Duodenal mucosa (tissue), 2 donors: ENCODE results near the gene METTL27.

Experiments used
- H3K27ac ChIP-seq: one replicate; pipeline ENCODE4 v1.7.0; 2013; ENCODE audit warnings: low read depth, low read length
- H3K27me3 ChIP-seq, 2 donors: one replicate each; pipeline ENCODE4 v1.7.0; 2013; ENCODE audit warnings: low read length in 2 of 2, control low read depth in 1 of 2; ENCODE audit not compliant: insufficient read depth in 2 of 2, control insufficient read depth in 1 of 2
- H3K36me3 ChIP-seq, 2 donors: one replicate each; pipeline ENCODE4 v1.7.0; 2013; ENCODE audit warnings: low read length in 2 of 2, control low read depth in 1 of 2; ENCODE audit not compliant: insufficient read depth in 2 of 2, control insufficient read depth in 1 of 2
- H3K4me1 ChIP-seq, 2 donors: one replicate each; pipeline ENCODE4 v1.7.0; 2013; ENCODE audit warnings: low read length in 2 of 2, control low read depth in 1 of 2; ENCODE audit not compliant: insufficient read depth in 2 of 2, control insufficient read depth in 1 of 2
- H3K4me3 ChIP-seq, 2 donors: one replicate each; pipeline ENCODE4 v1.7.0; 2013; ENCODE audit warnings: low read length in 2 of 2, low read depth in 1 of 2
- H3K9ac ChIP-seq, 2 donors: one replicate each; pipeline ENCODE4 v1.7.0; 2013; ENCODE audit warnings: low read length in 2 of 2, low read depth in 1 of 2
- H3K9me3 ChIP-seq, 2 donors: one replicate each; pipeline ENCODE4 v1.7.0; 2013; ENCODE audit warnings: low read length in 2 of 2, control low read depth in 1 of 2; ENCODE audit not compliant: control insufficient read depth in 1 of 2

The METTL27 gene

DNA sequence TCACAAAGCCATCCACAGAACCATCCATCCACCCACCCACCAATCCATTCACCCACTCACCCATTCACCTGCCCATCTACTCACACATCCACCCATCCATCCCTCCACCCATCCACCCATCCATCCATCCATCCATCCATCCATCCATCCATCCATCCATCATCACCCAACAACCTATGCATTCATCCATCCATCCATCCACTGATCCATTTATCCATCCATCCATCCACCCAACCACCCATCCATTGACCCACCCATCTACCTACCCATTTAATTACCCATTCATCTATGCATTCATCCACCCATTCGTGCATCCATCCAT lies 24.1 kb upstream of the METTL27 start:
- Histone ChIP-seq H3K27me3 (no peaks in the 10 kb centered on the region), H3K9me3 (no peaks in the 10 kb centered on the region), H3K9ac (no peak overlapping the region), H3K4me3 (no peak overlapping the region), H3K36me3 (no peaks in the 10 kb centered on the region), H3K27ac (no peak overlapping the region), H3K4me1 (peaks cover 15 to 17% of the 10 kb centered on the region in 2 donors)

DNA sequence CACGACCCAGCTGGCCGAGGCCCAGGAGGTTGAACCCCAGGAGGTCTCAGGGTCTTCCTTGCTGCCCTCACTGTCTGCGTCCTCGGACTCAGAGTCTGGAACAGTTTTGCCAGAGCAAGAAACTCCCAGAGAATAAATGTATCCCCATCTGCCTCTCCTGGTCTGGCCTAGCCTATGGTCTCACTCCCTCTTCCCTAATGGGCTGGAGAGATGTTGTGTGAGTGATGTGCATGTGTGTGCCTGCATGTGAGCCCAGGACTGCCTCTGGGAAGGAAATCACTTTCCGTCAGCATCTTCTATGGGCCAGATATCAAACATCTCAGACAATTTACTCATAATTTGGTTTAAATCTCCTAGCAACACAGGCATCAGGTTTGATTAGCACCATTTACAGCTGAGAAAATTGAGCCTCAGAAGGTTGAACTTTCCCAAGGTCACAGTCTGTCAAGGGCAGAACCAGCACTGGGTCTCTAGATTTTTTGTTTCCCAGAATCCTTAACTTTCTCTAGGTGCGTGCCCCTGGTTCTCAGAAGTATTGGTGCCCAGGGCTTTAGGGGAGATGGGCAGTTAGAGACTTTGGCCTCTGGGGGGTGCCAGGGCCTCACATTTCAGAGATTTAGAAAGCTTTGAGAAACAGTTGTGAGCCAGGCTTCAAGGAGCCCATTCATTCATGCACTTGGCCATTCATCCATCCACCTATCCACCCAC lies 23.6 kb upstream of the METTL27 start:
- Histone ChIP-seq H3K9ac (no peak overlapping the region), H3K4me3 (no peak overlapping the region), H3K27me3 (no peaks in the 10 kb centered on the region), H3K4me1 (peaks cover 10 to 12% of the 10 kb centered on the region in 2 donors), H3K27ac (no peak overlapping the region), H3K36me3 (no peaks in the 10 kb centered on the region), H3K9me3 (no peaks in the 10 kb centered on the region)

DNA sequence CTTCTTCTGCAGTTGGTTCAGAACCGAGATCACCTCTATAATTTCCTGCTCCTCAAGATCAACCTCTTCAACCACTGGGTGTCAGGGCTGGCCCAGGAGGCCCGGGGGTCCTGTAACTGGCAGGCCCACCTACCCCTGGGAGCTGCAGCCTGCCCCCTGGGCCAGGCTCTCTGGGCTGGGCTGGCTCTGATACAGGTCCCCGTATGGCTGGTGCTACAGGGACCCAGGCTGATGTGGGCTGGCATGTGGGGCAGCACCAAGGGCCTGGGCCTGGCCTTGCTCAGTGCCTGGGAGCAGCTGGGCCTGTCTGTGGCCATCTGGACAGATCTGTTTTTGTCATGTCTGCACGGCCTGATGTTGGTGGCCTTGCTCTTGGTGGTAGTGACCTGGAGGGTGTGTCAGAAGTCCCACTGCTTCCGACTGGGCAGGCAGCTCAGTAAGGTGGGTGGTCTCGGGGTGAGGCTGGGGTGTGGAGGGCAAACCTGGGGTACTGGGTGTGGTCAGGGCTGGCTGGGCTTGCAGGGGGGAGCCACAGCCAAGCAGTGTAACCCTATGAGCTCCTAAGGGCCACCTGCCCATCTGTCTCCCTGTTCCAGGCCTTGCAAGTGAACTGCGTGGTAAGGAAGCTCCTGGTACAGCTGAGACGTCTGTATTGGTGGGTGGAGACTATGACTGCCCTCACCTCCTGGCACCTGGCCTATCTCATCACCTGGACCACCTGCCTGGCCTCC lies 22.8 kb upstream of the METTL27 start:
- Histone ChIP-seq H3K27me3 (no peaks in the 10 kb centered on the region), H3K36me3 (no peaks in the 10 kb centered on the region), H3K9ac (no peak overlapping the region), H3K27ac (no peak overlapping the region), H3K4me1 (peaks cover 4 to 7% of the 10 kb centered on the region in 2 donors), H3K4me3 (no peak overlapping the region), H3K9me3 (no peaks in the 10 kb centered on the region)

DNA sequence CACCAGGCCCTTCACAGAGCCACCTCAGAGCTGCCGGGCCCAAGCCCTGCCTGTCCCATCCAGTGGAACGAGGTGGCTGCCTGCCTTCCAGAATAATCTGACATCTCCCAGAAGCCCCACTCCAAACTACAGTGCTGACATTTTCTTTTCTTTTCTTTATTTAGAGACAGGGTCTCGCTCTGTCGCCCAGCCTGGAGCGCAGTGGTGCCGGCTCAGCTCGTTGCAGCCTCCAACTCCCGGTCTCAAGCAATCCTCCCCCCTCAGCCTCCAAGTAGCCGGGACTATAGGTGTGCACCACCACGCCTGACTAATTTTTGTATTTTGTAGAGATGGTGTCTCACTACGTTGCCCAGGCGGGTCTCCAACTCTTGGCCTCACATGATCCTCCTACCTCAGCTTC lies 19.0 kb upstream of the METTL27 start:
- no peaks in the 10 kb centered on the region for H3K36me3 ChIP-seq
- H3K4me1 ChIP-seq = no peaks in the 10 kb centered on the region
- no peak overlapping the region for H3K4me3 ChIP-seq
- H3K27ac ChIP-seq = no peak overlapping the region
- no peaks in the 10 kb centered on the region for H3K27me3 ChIP-seq
- H3K9me3 ChIP-seq = no peaks in the 10 kb centered on the region
- no peak overlapping the region for H3K9ac ChIP-seq

DNA sequence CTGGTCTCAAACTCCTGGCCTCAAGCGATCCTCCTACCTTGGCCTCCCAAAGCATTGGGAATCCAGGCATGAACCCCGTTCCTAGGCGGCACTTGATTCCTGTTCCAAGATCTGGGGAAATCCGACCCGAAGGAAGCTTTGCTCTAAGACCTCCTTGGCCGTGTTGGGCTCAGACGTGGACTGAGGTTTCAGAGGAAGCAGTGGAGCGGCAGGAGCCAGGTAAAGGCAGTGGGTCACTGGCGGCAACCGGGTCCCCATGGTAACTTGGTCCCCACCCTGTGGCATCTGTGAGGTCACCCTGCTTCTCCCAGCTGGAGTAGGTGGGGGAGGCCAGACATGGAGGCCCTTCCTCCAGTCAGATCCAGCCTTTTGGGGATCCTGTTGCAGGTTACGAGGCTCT lies 18.5 kb upstream of the METTL27 start, which contains the start of gene TMEM270:
Gene TMEM270, plus strand, starts transcription at position 301 of the 400 bp plus-strand sequence. Its CDS starts 36 bp downstream, at position 337.
- no peak within 1 kb of the TSS for H3K4me3 ChIP-seq
- peaks cover 0 to under 1% of the 10 kb centered on the region in 2 donors for H3K4me1 ChIP-seq
- H3K9ac ChIP-seq = no peak within 1 kb of the TSS
- H3K9me3 ChIP-seq = no peaks in the 10 kb centered on the region
- H3K27ac ChIP-seq = no peak within 1 kb of the TSS
- H3K36me3 ChIP-seq = no peaks in the 10 kb centered on the region
- no peaks in the 10 kb centered on the region for H3K27me3 ChIP-seq

DNA sequence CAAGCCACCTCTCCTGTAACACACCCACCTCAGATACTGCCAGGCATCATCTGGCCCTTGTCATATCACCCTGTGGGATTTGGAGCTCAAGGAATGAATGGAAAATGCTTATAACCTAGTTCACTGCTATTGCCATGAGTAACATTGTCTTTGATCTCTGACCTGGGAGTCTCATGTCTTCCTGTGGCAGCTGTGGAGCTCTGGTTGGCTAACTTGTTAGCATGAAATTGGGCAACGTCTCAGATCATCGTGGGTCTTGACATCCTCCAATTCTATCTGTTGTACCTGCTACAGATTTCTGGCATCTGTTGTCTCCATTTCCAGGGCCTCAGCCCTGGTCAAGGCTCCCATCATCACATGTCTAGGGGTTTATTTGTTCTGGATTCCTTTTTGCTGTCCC lies 16.5 kb upstream of the METTL27 start:
- Histone ChIP-seq H3K9ac (no peak overlapping the region), H3K4me1 (peaks cover 0 to 3% of the 10 kb centered on the region in 2 donors), H3K36me3 (no peaks in the 10 kb centered on the region), H3K27ac (no peak overlapping the region), H3K4me3 (no peak overlapping the region), H3K9me3 (no peaks in the 10 kb centered on the region), H3K27me3 (no peaks in the 10 kb centered on the region)

DNA sequence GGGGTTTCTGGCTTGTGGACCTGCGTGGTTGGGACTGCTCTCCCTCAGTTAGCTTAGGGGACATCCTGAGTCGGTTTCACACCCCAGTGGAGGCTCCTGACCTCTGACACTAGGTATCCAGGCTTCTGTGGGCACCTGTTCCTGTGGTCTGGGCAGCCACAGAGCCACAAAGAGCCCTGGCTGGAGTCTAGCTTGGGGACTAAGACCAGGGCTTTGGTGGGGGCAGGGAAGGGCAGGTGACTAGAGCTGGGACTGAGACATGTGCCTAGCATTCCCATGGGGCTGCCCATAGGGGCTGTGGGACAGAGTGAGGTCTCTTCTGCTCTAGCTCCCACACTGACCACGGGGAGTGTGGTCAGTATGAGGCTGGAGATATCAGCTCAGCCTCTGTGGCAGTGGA lies 14.6 kb upstream of the METTL27 start:
- no peak overlapping the region for H3K27ac ChIP-seq
- no peak overlapping the region for H3K4me3 ChIP-seq
- no peaks in the 10 kb centered on the region for H3K27me3 ChIP-seq
- H3K9me3 ChIP-seq = no peaks in the 10 kb centered on the region
- no peaks in the 10 kb centered on the region for H3K36me3 ChIP-seq
- no peak overlapping the region for H3K9ac ChIP-seq
- H3K4me1 ChIP-seq = peaks cover 0 to 3% of the 10 kb centered on the region in 2 donors

DNA sequence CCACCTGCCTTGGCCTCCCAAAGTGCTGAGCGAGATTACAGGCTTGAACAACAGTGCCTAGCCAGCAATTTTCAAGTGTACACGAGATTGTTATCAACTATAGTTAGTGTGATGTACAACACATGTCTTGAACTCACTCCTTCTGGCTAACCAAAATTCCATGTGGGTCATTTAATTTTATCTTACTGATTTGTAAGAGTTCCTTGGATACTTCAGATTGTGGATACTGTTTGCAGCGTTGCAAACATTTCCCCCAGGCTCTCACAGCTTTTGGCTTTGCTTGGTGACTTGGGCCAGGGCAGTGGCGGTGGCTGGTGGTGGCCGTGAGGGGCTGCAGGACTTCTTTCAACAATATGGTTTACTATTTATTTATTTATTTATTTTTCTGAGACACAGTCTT lies 10.2 kb upstream of the METTL27 start:
- no peaks in the 10 kb centered on the region for H3K36me3 ChIP-seq
- H3K9me3 ChIP-seq = no peaks in the 10 kb centered on the region
- H3K9ac ChIP-seq = no peak overlapping the region
- H3K4me3 ChIP-seq = no peak overlapping the region
- H3K4me1 ChIP-seq = peaks cover 15 to 16% of the 10 kb centered on the region in 2 donors
- no peaks in the 10 kb centered on the region for H3K27me3 ChIP-seq
- H3K27ac ChIP-seq = no peak overlapping the region

DNA sequence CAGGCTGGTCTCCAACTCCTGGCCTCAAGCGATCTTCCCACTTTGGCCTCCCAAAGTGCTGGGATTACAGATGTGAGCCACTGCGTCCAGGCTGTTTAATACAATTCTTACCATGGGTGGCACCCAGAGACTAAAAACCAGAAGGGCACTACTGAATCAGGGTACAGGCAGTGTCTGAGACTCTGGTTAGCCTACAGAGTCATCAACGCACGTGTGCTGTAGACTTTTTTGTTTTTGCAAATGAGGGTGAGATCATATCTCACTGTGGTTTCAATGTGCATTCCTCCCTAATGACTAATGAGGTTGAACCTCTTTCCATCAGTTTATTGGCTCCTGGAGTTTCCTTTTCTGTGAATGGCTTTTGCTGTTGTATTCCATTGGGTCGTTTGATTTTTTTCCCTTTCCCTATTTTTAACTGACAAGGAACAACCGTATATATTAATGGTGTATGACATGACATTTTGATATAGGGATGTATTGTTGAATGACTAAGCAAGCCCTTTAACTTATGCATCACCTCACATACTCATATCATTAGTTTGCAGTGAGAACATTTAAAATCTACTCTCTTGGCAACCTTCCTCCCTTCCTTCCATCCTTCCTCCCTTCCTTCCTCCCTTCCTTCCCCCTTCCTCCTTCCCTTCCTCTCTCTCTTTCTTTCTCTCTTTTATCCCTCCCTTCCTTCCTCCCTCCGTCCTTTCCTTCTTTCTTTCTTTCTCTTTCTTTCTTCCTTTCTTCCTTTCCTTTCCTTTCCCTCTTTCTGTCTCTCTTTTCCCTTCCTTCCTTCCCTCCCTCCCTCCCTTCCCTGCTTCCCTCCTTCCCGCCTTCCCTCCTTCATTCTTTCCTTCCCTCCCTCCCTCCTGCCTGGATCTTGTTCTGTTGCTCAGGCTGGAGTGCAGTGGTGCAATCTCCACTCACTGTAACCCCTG lies 9.4 kb upstream of the METTL27 start:
- no peaks in the 10 kb centered on the region for H3K9me3 ChIP-seq
- no peaks in the 10 kb centered on the region for H3K36me3 ChIP-seq
- no peak overlapping the region for H3K4me3 ChIP-seq
- peak overlapping the region; percentile 13 for H3K27ac ChIP-seq
- H3K9ac ChIP-seq = no peak overlapping the region
- peaks cover 15 to 16% of the 10 kb centered on the region in 2 donors for H3K4me1 ChIP-seq
- no peaks in the 10 kb centered on the region for H3K27me3 ChIP-seq

DNA sequence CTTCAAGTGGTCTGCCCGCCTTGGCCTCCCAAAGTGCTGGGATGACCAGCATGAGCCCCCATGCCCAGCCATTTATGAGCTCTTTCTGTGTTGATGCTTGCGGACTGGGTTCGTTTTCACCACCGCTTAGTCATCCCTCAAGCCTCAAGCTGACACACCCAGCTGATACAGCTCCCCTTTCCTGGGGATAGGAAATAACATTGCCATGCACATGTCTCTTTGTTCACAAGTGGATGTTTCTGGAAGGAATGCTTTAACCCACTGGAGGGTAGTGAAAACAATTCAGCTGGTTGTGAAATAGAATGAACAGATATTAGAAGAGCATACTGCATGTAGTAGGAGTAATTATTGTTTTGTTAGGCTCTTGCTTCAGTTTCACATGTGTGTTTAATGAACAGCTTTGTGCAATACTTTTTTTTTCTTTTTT lies 8.5 kb upstream of the METTL27 start:
- H3K27ac ChIP-seq = no peak overlapping the region
- H3K36me3 ChIP-seq = no peaks in the 10 kb centered on the region
- no peak overlapping the region for H3K9ac ChIP-seq
- H3K4me1 ChIP-seq = peaks cover 15% of the 10 kb centered on the region in 2 donors
- no peaks in the 10 kb centered on the region for H3K27me3 ChIP-seq
- H3K9me3 ChIP-seq = no peaks in the 10 kb centered on the region
- H3K4me3 ChIP-seq = no peak overlapping the region
